Activated T-cell treated with anti-CD3 and anti-CD28 coated beads for 1 hour (primary cell): ENCODE results near the gene WTIP.
"Not testable (repeated sequence)": the region's sequence is repeated elsewhere in the genome, so short reads cannot be mapped to it uniquely, and the experiment has no call there.

ENCODE experiments used
- DNase-seq: peaks from one replicate; pipeline ENCODE4 v3.0.0-alpha.2; 2020; ENCODE audit warnings: low read depth

WTIP gene

DNA sequence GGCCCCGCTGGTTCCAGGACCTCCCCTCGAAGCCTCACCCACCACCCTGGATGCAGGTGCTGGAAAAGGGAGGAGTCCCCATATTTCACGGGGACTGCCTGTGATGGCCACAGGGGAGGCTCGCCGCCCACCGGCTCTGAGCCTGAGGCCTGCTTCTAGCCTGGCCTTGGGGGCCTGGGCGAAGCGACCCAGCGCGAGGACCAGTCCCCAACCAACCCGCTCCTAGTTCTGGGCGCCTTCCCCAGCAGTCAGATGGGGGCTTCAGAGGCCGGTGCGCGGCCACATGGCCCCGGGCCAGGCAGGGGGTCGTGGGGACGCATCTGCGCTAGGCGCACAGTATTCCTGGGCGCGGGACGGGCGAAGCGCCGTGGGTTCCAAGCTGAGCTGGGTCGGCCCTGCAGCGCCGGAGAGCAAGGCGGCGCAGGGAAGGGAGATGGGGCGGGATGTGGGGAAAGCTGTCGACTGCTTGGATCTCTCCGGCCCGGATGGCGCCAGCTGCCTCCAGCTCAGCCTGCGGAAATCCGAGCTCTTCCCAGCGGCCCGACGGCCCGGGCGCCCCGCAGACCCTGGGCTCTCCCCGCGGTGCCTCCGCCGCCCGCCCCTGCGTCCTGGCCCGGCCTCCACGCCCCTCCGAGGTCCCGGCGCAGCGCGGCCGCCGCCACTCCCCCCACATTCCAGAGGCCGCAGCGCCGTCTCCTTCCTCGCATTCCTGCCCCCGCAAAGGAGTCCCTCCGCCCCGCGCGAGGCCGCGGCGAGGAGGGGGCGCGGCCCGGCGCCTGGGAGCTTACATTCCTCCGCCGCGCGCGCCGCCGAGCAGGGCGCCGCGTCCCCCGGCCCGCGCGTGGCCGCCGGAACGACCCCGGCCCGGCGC, at the start of gene WTIP:
TSS of gene WTIP (plus strand) at position 788 of the 871 bp plus-strand sequence. CDS start 217 bp downstream, outside the sequence.
- DNase-seq: no peak

DNA sequence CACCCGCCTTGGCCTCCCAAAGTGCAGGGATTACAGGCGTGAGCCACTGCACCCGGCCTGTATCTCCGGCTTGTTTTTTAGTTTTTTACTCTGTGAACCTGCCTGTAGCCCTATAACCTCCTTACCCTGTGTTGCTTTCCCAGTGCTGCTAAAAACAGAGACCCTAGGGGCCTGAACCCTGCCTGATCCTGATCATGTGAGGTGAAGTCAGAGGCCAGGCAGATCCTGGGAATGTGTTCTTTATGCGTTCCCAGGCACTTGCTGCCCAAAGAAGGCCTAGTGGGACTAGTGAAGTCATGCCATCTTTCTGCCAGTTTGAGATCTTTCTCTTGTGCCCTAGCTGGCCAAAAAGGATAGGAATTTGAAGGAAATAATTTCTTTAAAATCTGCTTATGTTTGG, 48.8 kb upstream of the WTIP start:
- DNase-seq: no peak

DNA sequence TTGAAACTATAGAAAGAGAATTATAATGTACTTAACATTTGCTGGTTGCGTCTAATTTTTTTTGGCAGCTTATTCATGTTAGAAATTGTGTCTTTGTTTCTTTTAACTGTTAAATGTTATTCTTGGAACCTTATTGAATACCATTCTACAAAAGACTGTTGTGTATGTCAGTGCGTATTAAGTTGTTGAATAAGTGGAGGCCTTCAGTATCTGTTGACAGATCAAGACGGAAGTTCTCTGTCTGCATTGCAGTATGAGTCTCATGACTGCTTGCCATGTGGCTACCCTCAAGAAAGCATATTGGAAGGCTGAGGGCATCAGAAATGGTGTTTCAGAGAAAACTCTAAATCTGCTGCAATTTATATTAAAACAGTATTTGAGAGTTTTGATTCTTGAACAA, 44.8 kb upstream of the WTIP start:
- no peak for DNase-seq

DNA sequence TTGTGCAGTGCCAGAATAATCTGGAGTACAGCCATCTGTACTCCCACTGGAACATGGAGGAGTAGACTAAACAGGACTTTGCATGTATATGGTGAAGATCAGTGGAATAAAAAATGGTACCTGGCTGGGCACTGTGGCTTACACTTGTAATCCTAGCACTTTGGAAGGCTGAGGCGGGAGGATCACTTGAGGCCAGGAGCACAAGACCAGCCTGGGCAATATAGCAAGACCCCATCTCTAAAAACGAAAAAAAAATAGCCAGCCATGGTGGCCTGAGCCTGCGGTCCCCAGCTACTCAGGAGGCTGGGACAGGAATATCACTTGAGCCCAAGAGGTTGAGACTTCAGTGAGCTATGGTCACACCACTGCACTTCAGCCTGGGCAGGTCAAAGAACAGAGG, 33.4 kb upstream of the WTIP start:
- DNase-seq: no peak

DNA sequence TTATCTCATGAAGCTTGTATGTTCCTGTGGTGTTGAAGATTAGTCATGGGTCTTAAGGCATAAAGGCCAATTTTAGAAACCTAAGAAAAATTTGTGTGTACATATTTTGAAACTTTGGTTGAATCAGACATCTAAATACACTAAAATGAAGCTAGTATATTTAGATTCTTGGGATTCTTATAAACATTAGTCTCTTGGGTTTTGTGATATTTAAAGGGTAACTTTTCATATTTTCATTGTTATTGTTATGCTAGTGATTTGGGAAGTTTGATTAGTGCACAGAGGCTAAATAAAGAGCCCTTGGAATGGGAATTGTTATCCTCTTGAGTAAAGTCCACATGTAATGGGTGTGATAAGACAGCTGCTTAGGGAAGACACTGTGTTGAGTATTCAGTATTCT, 28.8 kb upstream of the WTIP start:
- DNase-seq: no peak

DNA sequence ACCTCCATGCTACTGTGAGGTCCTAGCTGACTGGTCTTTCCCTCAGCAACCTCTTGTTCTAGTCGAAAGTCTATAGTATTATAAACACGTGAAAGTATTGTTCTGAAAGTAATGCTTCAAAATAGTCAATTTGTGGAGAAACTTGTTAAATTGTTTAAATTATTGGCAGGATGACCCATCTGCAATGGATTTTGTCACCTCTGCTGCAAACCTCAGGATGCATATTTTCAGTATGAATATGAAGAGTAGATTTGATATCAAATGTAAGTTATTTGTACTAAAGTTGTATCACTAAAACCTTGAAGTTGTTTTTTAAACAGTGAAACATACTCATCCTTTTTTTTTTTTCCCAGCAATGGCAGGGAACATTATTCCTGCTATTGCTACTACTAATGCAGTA, 27.5 kb upstream of the WTIP start:
- no peak for DNase-seq

DNA sequence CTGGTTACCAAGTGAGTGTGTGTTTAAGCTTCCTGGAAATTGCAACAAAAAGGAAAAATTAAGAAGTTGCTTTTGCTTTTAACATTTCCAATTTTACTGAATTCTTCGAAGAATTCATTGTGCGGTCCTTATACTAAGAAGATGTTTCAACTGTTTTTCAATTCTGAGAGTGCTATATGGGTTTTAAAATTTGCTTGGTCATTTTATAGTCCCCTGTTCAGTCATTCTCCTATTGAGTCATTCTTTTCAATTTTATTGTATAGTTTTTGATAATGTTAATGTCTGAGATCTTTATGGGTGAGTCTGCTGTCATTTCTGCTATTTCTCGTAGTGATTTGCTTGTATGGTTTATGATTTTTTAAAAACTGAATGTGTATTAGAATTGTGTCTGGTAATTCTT, 26.9 kb upstream of the WTIP start:
- DNase-seq: no peak

DNA sequence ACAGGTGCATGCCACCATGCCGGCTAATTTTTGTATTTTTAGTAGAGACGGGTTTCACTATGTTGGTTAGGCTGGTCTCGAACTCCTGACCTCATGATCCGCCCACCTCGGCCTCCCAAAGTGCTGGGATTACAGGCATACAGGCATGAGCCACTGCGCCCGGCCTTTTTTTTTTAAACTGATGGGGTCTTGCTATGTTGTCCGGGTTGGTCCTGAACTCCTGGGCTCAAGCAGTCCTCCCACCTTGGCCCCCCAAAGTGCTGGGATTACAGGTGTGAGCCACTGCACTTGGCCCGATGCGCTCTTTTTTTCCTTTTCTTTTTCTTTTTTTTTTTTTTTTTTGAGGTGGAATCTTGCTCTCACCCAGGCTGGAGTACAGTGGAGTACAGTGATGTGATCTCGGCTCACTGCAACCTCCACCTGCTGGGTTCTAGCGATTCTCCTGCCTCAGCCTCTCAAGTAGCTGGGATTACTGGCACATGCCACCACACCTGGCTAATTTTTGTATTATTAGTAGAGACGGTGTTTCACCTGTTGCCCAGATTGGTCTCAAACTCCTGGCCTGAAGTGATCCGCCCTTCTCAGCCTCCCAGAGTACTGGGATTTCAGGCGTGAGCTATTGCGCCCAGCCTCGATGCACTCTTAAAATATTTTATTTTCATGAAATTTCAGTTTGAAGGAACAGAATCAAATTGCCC, 25.6 kb upstream of the WTIP start:
- DNase-seq: not testable (repeated sequence)

DNA sequence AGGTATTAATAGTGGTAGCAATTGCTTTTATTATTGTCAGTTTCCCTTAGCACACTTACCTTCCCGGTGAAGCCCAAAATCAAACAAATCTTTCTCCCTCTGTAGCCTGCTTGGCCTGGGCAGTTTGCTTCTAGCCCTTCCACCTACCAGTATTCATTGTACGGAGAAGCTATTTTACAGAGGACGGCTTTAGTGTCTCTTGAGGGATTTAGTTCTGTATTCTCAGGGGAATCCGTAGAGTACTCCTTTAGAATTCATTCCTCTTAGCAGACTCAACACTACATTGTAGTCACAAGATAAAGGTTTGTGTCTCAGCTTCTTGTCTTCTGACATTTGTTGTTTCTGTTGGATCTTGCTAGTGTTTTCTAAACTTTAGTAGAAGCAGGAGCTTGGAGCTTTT, 24.1 kb upstream of the WTIP start:
- DNase-seq: no peak

DNA sequence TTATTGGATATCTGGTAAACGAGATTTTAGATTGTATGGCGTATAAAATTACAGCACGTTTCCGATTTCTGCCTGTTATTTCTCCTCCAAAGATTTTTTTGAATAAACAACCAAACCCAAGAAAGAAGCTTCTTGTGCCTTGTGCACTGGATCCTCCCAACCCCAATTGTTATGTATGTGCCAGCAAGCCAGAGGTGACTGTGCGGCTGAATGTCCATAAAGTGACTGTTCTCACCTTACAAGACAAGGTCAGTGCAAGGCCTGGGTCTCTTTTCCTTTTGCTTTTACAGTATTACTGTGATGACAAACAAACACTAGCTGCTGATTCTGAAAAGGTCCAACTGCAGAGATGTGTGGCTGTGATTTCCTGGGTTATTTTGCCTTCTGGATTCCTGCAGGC, 22.9 kb upstream of the WTIP start:
- no peak for DNase-seq

DNA sequence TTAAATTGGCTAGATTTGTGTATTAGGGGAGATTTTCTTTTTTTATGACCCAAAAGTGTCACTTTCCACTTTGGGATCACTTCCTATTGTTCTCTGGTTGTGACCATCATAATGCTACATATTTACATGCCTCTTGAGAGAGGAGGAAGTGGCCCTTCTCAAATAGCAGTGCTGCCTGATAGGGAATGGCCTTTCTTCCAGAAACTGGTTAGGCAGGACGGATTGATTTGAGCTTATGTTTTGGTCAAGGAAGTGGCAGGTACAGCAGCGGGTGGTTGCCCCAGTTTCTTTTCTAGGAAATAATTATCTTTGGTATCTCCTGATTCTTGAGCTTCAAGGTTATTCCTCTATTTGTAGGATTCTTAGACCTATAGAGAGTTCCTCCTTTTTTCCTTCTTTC, 21.9 kb upstream of the WTIP start:
- DNase-seq: no peak

DNA sequence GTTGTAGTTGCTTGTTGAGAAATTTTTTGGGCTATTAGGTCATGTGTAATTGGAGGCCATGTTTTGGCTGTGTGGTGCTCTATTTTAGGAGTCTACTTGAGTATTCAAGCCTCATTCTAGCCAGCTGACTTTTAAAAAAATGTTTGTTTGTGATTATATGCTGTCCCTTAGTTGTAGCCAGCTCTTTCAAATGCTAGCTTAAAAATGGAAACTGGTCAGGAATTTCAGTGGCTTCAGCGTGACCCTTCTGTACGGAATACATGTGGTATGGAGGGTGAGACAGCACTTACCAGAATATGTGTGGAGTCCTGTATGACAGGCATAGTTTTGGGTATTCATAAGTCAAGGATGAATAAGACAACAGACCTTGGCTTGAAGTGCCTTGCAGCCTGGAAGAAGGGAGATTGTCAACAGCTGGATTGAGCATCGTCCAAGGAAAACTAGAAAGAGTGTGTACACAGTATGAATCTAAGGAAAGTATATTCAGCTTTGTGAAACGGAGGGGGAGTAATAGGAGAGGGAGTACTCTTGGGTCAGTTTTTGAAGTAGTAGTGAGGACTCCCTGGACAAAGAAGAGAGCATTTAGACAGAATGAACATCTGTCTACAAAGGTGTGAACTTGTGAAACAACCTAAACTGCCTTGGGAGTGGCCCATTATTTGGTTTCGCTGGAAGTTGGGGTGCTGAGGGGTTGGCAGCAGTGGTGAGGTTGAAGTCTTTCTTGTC, 20.0 kb upstream of the WTIP start:
- DNase-seq: no peak

DNA sequence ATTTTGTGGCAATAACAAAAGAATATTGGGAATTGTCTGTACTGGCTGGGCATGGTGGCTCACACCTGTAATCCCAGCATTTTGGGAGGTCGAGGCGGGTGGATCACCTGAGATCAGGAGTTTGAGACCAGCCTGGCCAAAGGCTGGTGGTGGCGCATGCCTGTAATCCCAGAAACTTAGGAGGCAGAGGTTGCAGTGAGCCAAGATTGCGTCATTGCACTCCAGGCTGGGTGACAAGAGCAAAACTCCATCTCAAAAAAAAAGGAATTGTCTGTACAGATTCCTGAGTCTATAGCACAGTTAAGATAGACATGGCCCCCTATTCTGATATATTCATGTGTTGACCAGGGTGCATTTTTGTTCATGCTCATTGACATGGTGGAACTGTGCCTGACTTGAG, 16.8 kb upstream of the WTIP start:
- not testable (repeated sequence) for DNase-seq

DNA sequence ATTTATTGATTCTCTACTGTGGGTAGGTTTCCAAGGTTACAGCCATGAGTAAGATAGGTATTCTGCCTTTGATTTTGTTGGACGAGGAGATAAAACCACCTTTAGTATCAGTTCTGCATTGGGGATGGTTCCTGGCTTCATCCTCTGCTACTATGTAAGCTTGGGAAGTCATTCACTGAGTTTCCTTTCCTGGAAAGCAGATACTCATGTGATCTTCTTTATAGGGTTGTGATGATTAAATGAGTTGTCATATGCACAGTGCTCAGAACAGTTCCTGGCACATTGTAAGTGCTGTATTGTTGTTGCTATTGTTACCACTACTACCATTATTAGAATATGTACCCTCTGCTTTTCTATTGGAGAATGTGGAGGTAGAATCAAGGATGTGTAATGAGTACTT, 13.1 kb upstream of the WTIP start:
- DNase-seq: no peak

DNA sequence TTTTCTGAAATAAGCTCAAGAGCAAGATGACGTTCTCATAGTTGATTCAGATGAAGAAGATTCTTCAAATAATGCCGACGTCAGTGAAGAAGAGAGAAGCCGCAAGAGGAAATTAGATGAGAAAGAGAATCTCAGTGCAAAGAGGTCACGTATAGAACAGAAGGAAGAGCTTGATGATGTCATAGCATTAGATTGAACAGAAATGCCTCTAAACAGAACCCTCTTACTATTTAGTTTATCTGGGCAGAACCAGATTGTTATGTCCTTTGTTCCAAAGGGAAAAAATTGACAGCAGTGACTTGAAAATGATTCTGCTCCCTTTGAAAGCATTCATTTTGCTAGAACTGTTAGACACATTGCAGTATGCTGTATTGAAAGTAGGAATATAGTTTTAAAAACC, 12.5 kb upstream of the WTIP start:
- DNase-seq: not testable (repeated sequence)

DNA sequence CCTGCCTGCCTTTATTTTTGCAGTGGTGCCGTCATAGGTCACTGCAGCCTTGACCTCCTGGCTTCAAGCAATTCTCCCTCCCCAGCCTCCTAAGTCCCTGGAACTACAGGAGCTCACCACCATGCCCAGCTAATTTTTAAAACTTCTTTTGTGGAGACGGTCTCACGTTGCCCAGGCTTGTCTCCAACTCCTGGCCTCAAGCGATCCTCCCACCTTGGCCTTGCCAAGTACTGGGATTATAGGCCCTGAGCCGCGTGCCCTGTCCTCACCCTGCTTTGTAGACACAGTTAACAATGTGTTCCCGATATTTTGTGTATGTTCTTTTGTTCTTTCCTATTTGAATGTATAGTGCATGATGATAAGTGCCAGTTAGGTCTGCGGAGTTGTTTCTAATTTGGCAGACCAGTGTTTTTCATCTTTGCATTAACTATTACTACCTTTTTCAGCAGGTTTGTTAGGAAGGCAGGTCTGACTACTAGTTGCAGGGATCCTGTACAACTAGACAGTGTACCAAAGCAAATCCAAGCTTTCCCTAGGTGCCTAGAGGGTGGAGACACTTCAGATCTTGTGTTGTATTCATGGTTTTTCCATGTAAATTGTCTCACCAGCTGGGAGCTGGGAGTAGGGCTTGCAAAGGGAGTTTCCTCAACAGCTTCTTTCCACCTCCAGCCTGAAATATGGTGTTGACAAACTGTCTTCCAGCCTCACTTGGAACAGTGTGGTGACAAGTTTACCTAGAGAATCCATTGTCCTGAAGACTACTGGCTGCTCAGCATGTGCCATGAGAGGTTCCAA, 9.5 kb upstream of the WTIP start:
- DNase-seq: no peak

DNA sequence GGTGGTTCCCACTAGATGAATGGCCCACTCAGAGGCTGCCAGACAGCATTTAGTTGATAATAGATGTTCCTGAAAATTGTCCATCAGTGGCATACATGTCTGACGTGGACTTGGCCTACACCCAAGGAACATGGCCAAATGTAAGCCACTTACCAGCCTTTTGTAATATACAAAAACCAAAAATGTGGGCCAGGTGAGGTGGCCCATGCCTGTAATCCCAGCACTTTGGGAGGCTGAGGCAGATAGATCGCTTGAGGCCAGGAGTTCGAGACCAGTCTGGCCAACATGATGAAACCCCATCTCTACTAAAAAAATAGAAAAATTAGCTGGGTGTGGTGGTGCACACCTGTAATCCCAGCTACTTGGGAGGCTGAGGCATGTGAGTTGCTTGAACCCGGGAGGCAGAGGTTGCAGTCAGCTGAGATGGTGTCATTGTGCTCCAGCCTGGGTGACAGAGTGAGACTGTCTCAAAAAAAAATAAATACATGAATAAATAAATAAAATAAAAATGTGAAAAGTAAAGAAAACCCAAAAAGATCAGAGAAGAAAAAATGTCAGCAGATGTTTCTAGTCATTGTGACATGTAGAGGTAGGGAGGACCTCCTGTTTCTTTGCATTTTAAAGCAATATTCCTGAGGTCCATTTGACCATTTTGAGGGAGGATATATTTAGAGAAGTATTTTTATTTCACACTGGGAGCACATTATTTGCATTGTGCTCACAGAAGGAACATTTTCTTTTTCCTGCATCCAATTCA, 7.1 kb upstream of the WTIP start:
- DNase-seq: no peak

DNA sequence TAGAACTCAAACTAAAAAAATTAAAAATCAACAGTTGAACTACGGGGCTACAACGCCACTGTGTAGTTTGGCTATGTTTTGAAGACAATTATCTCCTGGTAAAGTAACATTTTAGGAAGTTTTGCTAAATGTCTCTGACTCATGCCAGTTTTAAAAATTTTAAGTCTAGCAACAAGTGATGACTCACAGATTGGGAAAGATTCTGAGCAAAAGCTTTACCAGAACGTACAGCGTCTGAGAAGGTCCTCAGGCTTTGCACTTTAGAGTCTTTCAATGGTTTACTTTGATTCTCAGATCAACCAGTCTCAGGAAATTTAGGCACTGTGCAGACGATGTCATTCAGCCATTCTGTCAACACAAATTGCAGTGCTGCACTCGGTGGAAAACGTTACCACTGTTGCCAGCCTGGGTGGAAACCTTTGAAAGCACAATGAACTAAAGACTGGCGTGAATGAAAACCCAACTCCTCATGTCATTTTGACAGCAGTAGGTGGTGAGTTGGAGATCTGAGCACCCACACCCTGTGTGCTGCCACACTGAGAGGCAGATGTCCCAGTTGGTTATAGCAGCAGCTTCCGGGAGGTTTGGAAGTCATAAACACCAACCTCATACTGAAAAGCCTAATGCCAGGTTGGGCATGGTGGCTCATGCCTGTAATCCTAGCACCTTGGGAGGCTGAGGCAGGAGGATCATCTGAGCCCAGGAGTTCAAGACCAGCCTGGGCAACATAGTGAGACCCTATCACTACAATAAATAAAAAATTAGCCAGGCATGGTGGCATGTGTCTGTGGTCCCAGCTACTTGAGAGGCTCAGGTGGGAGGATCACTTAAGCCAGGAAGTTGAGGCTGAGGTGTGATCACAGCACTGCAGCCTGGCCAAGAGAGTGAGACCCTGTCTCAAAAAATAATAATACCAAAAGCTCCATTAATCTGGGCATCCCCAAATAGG, 6.3 kb upstream of the WTIP start:
- DNase-seq: no peak

DNA sequence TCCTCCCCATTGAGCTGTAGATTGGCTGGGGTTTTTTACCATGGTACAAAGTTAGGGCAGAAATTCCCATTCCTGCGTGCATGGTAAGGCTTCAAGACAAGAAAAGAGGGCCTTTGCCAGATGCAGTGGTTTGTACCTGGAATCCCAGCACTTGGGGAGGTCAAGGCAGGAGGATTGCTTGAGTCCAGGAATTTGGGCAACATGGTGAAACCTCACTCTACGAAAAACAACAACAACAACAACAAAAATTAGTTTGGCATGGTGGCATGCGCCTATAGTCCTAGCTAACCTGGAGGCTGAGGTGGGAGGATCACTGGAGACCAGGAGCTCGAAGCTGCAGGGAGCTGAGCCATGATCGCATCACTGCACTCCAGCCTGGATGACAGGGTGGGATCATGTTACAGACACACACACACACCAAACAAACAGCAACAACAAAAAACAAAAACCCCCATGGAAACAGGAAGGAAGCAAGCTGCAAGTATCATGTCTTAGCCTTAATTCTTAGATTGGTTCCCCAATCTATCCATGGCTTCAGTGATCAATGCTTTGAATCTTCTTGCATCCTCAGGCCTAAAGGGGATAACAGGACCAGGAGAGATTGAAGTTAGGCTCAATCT, 5.5 kb upstream of the WTIP start:
- no peak for DNase-seq

DNA sequence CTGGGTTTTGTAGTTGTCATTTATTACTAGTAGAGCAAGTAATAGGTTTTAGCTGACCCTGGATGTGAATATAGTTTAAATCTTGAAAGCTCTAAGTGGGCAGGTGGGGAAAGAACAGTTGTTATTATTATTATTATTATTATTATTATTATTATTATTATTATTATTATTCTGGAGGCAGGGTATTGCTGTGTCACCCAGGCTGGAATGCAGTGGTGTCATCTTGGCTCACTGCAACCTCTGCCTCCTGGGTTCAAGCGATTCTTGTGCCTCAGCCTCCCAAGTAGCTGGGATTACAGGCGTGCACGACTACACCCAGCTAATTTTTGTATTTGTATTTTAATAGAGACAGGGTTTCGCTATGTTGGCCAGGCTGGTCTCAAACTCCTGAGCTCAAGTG, 3.1 kb upstream of the WTIP start:
- not testable (repeated sequence) for DNase-seq
